Femur (tissue), 1 donor: ENCODE measurements around the gene PHETA2.
A peak's percentile ranks its signal among the peaks of the same experiment; 100 is the strongest.

Experiments used
- DNase-seq: peaks from one replicate; pipeline ENCODE4 v3.0.0-alpha.2; 2017

The PHETA2 gene

GRCh38 chr22:42074132-42074811 lies at the start of gene PHETA2:
Gene PHETA2 (plus strand): TSS chr22:42074248. CDS start chr22:42077294, 3,046 bp downstream.
- peak; percentile 81 for DNase-seq

- DNase-seq = no peak
Measured at GRCh38 chr22:42025421-42025820, 48.6 kb upstream of the PHETA2 start.

- no peak for DNase-seq
Measured at GRCh38 chr22:42026705-42027104, 47.3 kb upstream of the PHETA2 start.

GRCh38 chr22:42033263-42034181 lies 40.5 kb upstream of the PHETA2 start:
- no peak for DNase-seq

- no peak for DNase-seq
Measured at GRCh38 chr22:42035256-42035655, 38.8 kb upstream of the PHETA2 start.

- DNase-seq = no peak
Measured at GRCh38 chr22:42039271-42039670, 34.8 kb upstream of the PHETA2 start.

GRCh38 chr22:42041784-42042183 lies 32.3 kb upstream of the PHETA2 start:
- DNase-seq = no peak

GRCh38 chr22:42050641-42051180 lies 23.3 kb upstream of the PHETA2 start:
- DNase-seq = no peak

GRCh38 chr22:42052765-42053164 lies 21.3 kb upstream of the PHETA2 start:
- DNase-seq = no peak

- no peak for DNase-seq
Measured at GRCh38 chr22:42056757-42057511, 17.1 kb upstream of the PHETA2 start.

GRCh38 chr22:42060489-42060888 lies 13.6 kb upstream of the PHETA2 start:
- DNase-seq = no peak

- DNase-seq = no peak
Measured at GRCh38 chr22:42061041-42061440, 13.0 kb upstream of the PHETA2 start.

GRCh38 chr22:42062506-42063170 lies 11.4 kb upstream of the PHETA2 start:
- no peak for DNase-seq

- DNase-seq = no peak
Measured at GRCh38 chr22:42064629-42065028, 9.4 kb upstream of the PHETA2 start.

GRCh38 chr22:42065438-42066125 lies 8.5 kb upstream of the PHETA2 start:
- DNase-seq = no peak

GRCh38 chr22:42066126-42066761 lies 7.8 kb upstream of the PHETA2 start:
- DNase-seq = no peak

GRCh38 chr22:42066937-42067336 lies 7.1 kb upstream of the PHETA2 start:
- DNase-seq = no peak

GRCh38 chr22:42067671-42068251 lies 6.3 kb upstream of the PHETA2 start:
- no peak for DNase-seq

GRCh38 chr22:42068291-42068690 lies 5.8 kb upstream of the PHETA2 start:
- DNase-seq = no peak

GRCh38 chr22:42069801-42070516 lies 4.1 kb upstream of the PHETA2 start:
- no peak for DNase-seq
